Measurements from ENCODE around the gene HSPB2. TPM values are rescaled to one million over a fixed set of nuclear protein-coding genes. Genes with fewer than 3 reads are reported as not detected.

The HSPB2 gene
- total and polyA plus RNA-seq, 2 donors, result 0.19 to 2.4 TPM

DNA sequence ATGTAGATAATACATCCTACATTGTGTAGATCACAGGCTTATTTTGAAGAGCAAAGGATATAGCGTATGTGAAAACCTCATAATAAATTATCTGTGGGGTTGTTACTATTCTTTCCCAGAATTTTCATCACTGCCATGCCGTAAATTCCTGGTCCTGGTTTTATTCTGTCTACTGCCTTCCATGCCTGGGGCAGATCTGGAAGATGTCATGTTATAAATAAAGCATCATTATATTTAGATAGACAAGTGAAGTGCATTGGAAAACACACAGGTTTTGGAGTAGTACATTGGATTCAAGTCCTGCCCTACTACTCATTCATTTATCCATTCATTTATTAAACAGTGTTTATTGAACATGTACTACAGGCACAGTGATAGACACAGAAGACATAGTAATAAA lies 8.4 kb downstream of the HSPB2 start:
- no peak for DNase-seq (ENCODE audit: low read depth in 6 of 9, low spot score in 9 of 9)
- Histone ChIP-seq H3K4me1 (ENCODE audit: control insufficient read depth in 2 of 2, insufficient read depth in 2 of 2, low read length in 2 of 2) (peaks cover 0 to 11% of the 10 kb centered on the region in 2 donors), H3K27me3 (ENCODE audit: control insufficient read depth in 2 of 2, insufficient read depth in 1 of 2, low read length in 1 of 2) (peaks cover 0 to 4% of the 10 kb centered on the region in 2 donors), H3K9me3 (ENCODE audit: control insufficient read depth in 2 of 2, insufficient read depth in 1 of 2, low read length in 1 of 2) (no peaks in the 10 kb centered on the region), H3K4me3 (ENCODE audit: low read length in 2 of 2) (no peak overlapping the region), H3K36me3 (ENCODE audit: control insufficient read depth in 2 of 2, insufficient read depth in 2 of 2, low read length in 1 of 2) (no peaks in the 10 kb centered on the region), H3K27ac (ENCODE audit: low read depth in 1 of 2, low read length in 1 of 2) (no peak overlapping the region)
- WGBS, result 98% methylated on average over 2 of the region's 2 CpGs

- Histone ChIP-seq H3K36me3 (ENCODE audit: control insufficient read depth in 2 of 2, insufficient read depth in 2 of 2, low read length in 1 of 2) (no peaks in the 10 kb centered on the region), H3K27ac (ENCODE audit: low read depth in 1 of 2, low read length in 1 of 2) (no peak overlapping the region), H3K9me3 (ENCODE audit: control insufficient read depth in 2 of 2, insufficient read depth in 1 of 2, low read length in 1 of 2) (no peaks in the 10 kb centered on the region), H3K4me3 (ENCODE audit: low read length in 2 of 2) (no peak overlapping the region), H3K27me3 (ENCODE audit: control insufficient read depth in 2 of 2, insufficient read depth in 1 of 2, low read length in 1 of 2) (no peaks in the 10 kb centered on the region), H3K4me1 (ENCODE audit: control insufficient read depth in 2 of 2, insufficient read depth in 2 of 2, low read length in 2 of 2) (peaks cover 3 to 18% of the 10 kb centered on the region in 2 donors)
- no peak for DNase-seq (ENCODE audit: low read depth in 6 of 9, low spot score in 9 of 9)
- WGBS, result 96% methylated on average over 7 of the region's 7 CpGs
Measured at GRCh38 chr11:111921541-111922230, 9.2 kb downstream of the HSPB2 start.

GRCh38 chr11:111922803-111923202 lies 10.3 kb downstream of the HSPB2 start:
- peaks cover 6 to 25% of the 10 kb centered on the region in 2 donors for H3K4me1 ChIP-seq (ENCODE audit: control insufficient read depth in 2 of 2, insufficient read depth in 2 of 2, low read length in 2 of 2)
- no peak for DNase-seq (ENCODE audit: low read depth in 6 of 9, low spot score in 9 of 9)
- no peak overlapping the region for H3K27ac ChIP-seq (ENCODE audit: low read depth in 1 of 2, low read length in 1 of 2)
- 46% methylated on average over 2 of the region's 2 CpGs for WGBS
- H3K27me3 ChIP-seq (ENCODE audit: control insufficient read depth in 2 of 2, insufficient read depth in 1 of 2, low read length in 1 of 2), result no peaks in the 10 kb centered on the region
- H3K36me3 ChIP-seq (ENCODE audit: control insufficient read depth in 2 of 2, insufficient read depth in 2 of 2, low read length in 1 of 2), result no peaks in the 10 kb centered on the region
- H3K4me3 ChIP-seq (ENCODE audit: low read length in 2 of 2), result no peak overlapping the region
- no peaks in the 10 kb centered on the region for H3K9me3 ChIP-seq (ENCODE audit: control insufficient read depth in 2 of 2, insufficient read depth in 1 of 2, low read length in 1 of 2)

DNA sequence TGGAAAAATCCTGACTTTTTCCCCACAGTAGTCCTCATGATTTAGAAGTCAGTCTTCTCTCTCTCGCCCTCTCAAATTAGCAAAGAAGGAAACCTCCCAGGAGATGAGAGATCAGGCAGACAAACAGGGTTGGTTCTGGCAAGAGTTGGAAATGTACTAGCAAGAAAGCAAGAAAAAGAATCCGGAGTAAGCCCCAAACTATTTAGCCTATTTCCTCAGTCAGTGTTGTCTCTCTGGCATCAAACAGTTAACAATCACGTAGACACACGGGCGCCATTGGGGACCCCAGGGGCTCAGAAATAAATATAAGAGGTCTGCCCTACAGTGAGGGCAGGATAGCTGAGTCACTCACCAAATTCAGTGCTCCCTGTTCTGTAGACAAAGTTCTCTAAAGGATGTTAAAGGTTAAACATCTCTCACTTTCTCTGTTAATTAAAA lies 10.8 kb downstream of the HSPB2 start:
- Histone ChIP-seq H3K27me3 (ENCODE audit: control insufficient read depth in 2 of 2, insufficient read depth in 1 of 2, low read length in 1 of 2) (no peaks in the 10 kb centered on the region), H3K27ac (ENCODE audit: low read depth in 1 of 2, low read length in 1 of 2) (peak overlapping the region in 1 of 2 donors; percentile 46), H3K9me3 (ENCODE audit: control insufficient read depth in 2 of 2, insufficient read depth in 1 of 2, low read length in 1 of 2) (no peaks in the 10 kb centered on the region), H3K4me1 (ENCODE audit: control insufficient read depth in 2 of 2, insufficient read depth in 2 of 2, low read length in 2 of 2) (peaks cover 6 to 25% of the 10 kb centered on the region in 2 donors), H3K36me3 (ENCODE audit: control insufficient read depth in 2 of 2, insufficient read depth in 2 of 2, low read length in 1 of 2) (no peaks in the 10 kb centered on the region), H3K4me3 (ENCODE audit: low read length in 2 of 2) (no peak overlapping the region)
- WGBS, result 83% methylated on average over 5 of the region's 5 CpGs
- no peak for DNase-seq (ENCODE audit: low read depth in 6 of 9, low spot score in 9 of 9)

DNA sequence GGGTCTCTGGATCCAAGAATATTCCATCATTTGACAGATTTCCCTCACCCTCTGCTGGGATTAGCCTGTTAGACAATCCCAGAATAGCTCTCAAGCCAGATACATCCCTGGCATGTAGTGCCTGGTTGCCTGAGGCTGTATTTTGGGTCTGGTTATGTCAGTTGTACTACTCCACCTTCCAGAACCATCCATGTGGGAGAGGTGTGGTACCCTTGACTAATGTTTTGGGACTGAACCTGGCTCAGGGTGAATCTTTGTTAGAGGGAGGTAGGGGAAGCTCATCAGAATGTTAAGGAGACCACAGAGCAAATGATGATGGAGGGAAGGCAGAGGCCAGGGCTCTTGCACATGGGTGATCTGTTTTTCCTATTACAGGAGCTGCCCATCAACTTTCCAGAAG lies 11.4 kb downstream of the HSPB2 start:
- Histone ChIP-seq H3K27ac (ENCODE audit: low read depth in 1 of 2, low read length in 1 of 2) (peak overlapping the region in 1 of 2 donors; percentile 8), H3K27me3 (ENCODE audit: control insufficient read depth in 2 of 2, insufficient read depth in 1 of 2, low read length in 1 of 2) (no peaks in the 10 kb centered on the region), H3K36me3 (ENCODE audit: control insufficient read depth in 2 of 2, insufficient read depth in 2 of 2, low read length in 1 of 2) (no peaks in the 10 kb centered on the region), H3K4me3 (ENCODE audit: low read length in 2 of 2) (no peak overlapping the region), H3K9me3 (ENCODE audit: control insufficient read depth in 2 of 2, insufficient read depth in 1 of 2, low read length in 1 of 2) (no peaks in the 10 kb centered on the region), H3K4me1 (ENCODE audit: control insufficient read depth in 2 of 2, insufficient read depth in 2 of 2, low read length in 2 of 2) (peaks cover 6 to 21% of the 10 kb centered on the region in 2 donors)
- no peak for DNase-seq (ENCODE audit: low read depth in 6 of 9, low spot score in 9 of 9)

DNA sequence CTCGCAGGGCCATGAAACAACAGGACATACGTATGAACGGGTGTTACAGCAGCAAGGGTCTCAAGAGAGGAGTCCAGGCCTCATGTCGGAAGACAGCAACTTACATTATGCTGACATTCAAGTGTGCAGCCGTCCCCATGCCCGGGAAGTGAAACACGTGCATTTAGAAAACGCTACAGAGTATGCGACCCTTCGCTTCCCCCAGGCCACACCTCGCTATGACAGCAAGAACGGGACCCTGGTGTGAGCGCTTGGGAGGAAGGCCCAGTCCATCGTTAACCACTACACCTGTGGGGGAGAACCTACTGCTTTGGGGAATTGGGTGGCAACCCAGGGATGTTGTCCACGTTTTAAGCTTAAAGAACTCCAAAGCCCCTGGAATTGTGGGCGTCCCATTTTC lies 13.4 kb downstream of the HSPB2 start:
- H3K4me1 ChIP-seq (ENCODE audit: control insufficient read depth in 2 of 2, insufficient read depth in 2 of 2, low read length in 2 of 2), result peaks cover 6 to 17% of the 10 kb centered on the region in 2 donors
- H3K27me3 ChIP-seq (ENCODE audit: control insufficient read depth in 2 of 2, insufficient read depth in 1 of 2, low read length in 1 of 2), result no peaks in the 10 kb centered on the region
- no peaks in the 10 kb centered on the region for H3K36me3 ChIP-seq (ENCODE audit: control insufficient read depth in 2 of 2, insufficient read depth in 2 of 2, low read length in 1 of 2)
- peak in 1 of 9 donors; percentile 5 for DNase-seq (ENCODE audit: low read depth in 6 of 9, low spot score in 9 of 9)
- 97% methylated on average over 16 of the region's 16 CpGs for WGBS
- H3K27ac ChIP-seq (ENCODE audit: low read depth in 1 of 2, low read length in 1 of 2), result no peak overlapping the region
- no peak overlapping the region for H3K4me3 ChIP-seq (ENCODE audit: low read length in 2 of 2)
- H3K9me3 ChIP-seq (ENCODE audit: control insufficient read depth in 2 of 2, insufficient read depth in 1 of 2, low read length in 1 of 2), result no peaks in the 10 kb centered on the region

- WGBS, result 2% methylated on average over 47 of the region's 47 CpGs
- peak overlapping the region; percentile 63 to 66 for H3K4me3 ChIP-seq (ENCODE audit: low read length in 2 of 2)
- DNase-seq (ENCODE audit: low read depth in 6 of 9, low spot score in 9 of 9), result peak; percentile 71 to 97 (median 90)
- H3K9me3 ChIP-seq (ENCODE audit: control insufficient read depth in 2 of 2, insufficient read depth in 1 of 2, low read length in 1 of 2), result no peaks in the 10 kb centered on the region
- peak overlapping the region; percentile 91 to 95 for H3K27ac ChIP-seq (ENCODE audit: low read depth in 1 of 2, low read length in 1 of 2)
- peaks cover 6 to 17% of the 10 kb centered on the region in 2 donors for H3K4me1 ChIP-seq (ENCODE audit: control insufficient read depth in 2 of 2, insufficient read depth in 2 of 2, low read length in 2 of 2)
- H3K27me3 ChIP-seq (ENCODE audit: control insufficient read depth in 2 of 2, insufficient read depth in 1 of 2, low read length in 1 of 2), result no peaks in the 10 kb centered on the region
- no peaks in the 10 kb centered on the region for H3K36me3 ChIP-seq (ENCODE audit: control insufficient read depth in 2 of 2, insufficient read depth in 2 of 2, low read length in 1 of 2)
Measured at GRCh38 chr11:111926505-111927391, 14.2 kb downstream of the HSPB2 start.

DNA sequence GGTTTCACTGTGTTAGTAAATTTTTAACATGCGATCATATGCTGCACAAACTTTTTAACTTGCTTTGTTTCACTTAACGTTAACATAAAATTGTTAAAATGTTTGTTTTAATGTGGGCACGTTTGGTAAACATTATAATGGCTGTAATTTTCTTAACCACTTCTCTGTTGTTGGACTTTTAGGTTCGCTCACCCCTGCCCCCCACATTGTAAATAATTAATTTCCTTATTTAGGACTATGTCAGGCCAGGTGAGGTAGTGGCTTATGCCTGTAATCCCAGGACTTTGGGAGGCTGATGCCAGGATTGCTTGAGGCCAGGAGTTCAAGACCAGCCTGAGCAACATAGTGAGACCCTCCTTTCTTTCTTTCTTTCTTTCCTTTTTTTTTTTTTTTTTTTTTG lies 17.9 kb downstream of the HSPB2 start:
- WGBS, result 94% methylated on average over 4 of the region's 4 CpGs
- Histone ChIP-seq H3K4me3 (ENCODE audit: low read length in 2 of 2) (no peak overlapping the region), H3K27me3 (ENCODE audit: control insufficient read depth in 2 of 2, insufficient read depth in 1 of 2, low read length in 1 of 2) (no peaks in the 10 kb centered on the region), H3K4me1 (ENCODE audit: control insufficient read depth in 2 of 2, insufficient read depth in 2 of 2, low read length in 2 of 2) (peaks cover 6 to 19% of the 10 kb centered on the region in 2 donors), H3K27ac (ENCODE audit: low read depth in 1 of 2, low read length in 1 of 2) (no peak overlapping the region), H3K36me3 (ENCODE audit: control insufficient read depth in 2 of 2, insufficient read depth in 2 of 2, low read length in 1 of 2) (no peaks in the 10 kb centered on the region), H3K9me3 (ENCODE audit: control insufficient read depth in 2 of 2, insufficient read depth in 1 of 2, low read length in 1 of 2) (no peaks in the 10 kb centered on the region)
- no peak for DNase-seq (ENCODE audit: low read depth in 6 of 9, low spot score in 9 of 9)

DNA sequence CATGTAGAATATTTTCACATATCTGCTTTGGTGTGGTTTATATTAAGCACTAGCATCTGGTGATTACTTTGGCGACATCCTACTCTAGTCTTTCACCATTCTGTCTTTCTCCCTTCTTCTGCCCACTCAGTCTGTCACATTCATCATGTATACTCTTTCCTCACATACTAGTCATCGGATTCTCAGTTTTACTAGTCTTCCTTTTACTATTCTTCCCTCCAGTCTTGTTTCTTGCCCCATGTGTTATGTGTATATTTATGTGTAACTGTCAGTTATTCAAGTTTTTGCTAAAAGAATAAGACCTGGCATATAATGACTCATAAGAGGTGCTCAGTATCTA lies 20.0 kb downstream of the HSPB2 start:
- Histone ChIP-seq H3K36me3 (ENCODE audit: control insufficient read depth in 2 of 2, insufficient read depth in 2 of 2, low read length in 1 of 2) (no peaks in the 10 kb centered on the region), H3K27ac (ENCODE audit: low read depth in 1 of 2, low read length in 1 of 2) (no peak overlapping the region), H3K27me3 (ENCODE audit: control insufficient read depth in 2 of 2, insufficient read depth in 1 of 2, low read length in 1 of 2) (peaks cover 0 to 5% of the 10 kb centered on the region in 2 donors), H3K9me3 (ENCODE audit: control insufficient read depth in 2 of 2, insufficient read depth in 1 of 2, low read length in 1 of 2) (no peaks in the 10 kb centered on the region), H3K4me1 (ENCODE audit: control insufficient read depth in 2 of 2, insufficient read depth in 2 of 2, low read length in 2 of 2) (peaks cover 5 to 19% of the 10 kb centered on the region in 2 donors), H3K4me3 (ENCODE audit: low read length in 2 of 2) (no peak overlapping the region)
- DNase-seq (ENCODE audit: low read depth in 6 of 9, low spot score in 9 of 9), result no peak
- WGBS, result 93% methylated on average over 2 of the region's 2 CpGs

Data from thymus (tissue), 11 donors.